ENCODE data around the gene RASL12.

DNA sequence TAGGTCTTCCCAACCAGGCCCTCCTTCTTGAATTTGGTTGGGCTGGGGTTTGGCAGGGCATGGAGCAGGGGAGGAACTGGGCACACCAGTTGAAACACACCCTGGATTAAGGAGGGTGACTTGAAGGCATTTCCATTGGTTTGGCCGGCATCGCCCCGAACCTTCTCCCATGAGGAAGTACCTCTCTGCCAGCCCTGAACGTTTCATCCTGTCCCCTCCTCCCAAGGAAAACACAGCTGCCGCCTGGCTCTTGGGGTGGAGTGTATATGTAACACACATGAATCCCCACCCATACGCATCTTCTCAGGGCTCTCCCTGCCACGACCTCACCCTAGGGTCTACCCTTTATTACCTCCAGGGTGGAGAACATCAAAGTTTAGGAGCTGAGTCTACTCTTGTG is 32.7 kb upstream of the RASL12 start:
- TF ChIP-seq, protein P1, sequence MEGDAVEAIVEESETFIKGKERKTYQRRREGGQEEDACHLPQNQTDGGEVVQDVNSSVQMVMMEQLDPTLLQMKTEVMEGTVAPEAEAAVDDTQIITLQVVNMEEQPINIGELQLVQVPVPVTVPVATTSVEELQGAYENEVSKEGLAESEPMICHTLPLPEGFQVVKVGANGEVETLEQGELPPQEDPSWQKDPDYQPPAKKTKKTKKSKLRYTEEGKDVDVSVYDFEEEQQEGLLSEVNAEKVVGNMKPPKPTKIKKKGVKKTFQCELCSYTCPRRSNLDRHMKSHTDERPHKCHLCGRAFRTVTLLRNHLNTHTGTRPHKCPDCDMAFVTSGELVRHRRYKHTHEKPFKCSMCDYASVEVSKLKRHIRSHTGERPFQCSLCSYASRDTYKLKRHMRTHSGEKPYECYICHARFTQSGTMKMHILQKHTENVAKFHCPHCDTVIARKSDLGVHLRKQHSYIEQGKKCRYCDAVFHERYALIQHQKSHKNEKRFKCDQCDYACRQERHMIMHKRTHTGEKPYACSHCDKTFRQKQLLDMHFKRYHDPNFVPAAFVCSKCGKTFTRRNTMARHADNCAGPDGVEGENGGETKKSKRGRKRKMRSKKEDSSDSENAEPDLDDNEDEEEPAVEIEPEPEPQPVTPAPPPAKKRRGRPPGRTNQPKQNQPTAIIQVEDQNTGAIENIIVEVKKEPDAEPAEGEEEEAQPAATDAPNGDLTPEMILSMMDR (IDR thresholded peaks at IDR 0.05 in 8 of 11, conservative IDR thresholded peaks at IDR 0.05 in 3 of 11): no peak
- TF ChIP-seq POLR2A (IDR thresholded peaks at IDR 0.05): no peak

Data from spleen (tissue), 7 donors.